Fibroblast of skin of abdomen (primary cell): ENCODE measurements around the gene TMEM184C. TPM values are rescaled to one million over a fixed set of nuclear protein-coding genes. Genes with fewer than 3 reads are reported as not detected.
A peak's percentile ranks its signal among the peaks of the same experiment; 100 is the strongest.

Source experiments
- DNase-seq: peaks from one replicate; pipeline ENCODE4 v3.0.0-alpha.2; 2013
- polyA plus RNA-seq, 2 experiments: library from polyadenylated mRNA; unstranded; fragments of 120-200 nt; gene quantifications; one replicate each; pipeline ENCODE4 v1.2.1, GENCODE V29; 2013; ENCODE audit not compliant: insufficient read length in 2 of 2

Gene TMEM184C
- 21.8 TPM for polyA plus RNA-seq (2013, experiment 1 of 2; ENCODE audit: insufficient read length)
- polyA plus RNA-seq (2013, experiment 2 of 2; ENCODE audit: insufficient read length) = 23.9 TPM

DNA sequence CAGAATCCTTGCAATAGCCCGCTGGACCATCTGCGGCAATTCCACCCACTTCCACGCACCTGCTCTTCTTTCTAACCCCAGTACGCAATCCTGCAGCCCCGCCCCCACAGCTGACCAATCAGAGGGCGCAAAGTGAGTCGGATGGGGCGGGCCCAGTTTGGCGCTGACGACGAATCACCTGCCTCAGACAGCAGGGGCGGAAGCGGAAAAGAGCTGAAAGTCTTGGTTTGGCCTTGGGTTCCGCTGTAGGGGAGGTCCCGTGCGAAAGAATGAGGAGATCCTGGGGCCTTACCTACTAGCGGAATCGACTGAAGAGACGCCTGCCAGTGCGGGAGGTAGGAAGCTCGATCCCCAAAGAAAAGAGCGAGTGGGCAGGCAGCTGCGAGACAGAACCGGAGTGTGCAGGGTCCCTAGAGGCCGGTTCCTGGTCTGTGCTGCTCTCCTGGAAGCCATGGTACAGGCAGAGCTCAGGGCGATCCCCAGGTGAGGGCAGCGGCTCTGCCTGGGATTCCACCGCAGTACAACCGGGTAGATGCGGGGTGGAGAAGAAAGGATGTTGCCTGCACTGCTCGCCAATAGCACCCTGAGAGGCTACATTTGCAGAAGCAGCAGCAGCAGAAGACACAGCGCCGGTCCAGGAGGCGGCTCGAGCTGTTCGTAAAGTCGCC lies at the start of gene TMEM184C:
TMEM184C (plus strand) TSS at position 225 of the 668 bp plus-strand sequence. CDS start 560 bp downstream, outside the sequence.
- DNase-seq = peak; percentile 95

GRCh38 chr4:147570616-147571015 lies 46.6 kb upstream of the TMEM184C start:
- DNase-seq = no peak

- DNase-seq = no peak
These were observed 46.0 kb upstream of the TMEM184C start for GRCh38 chr4:147571036-147571770.

- DNase-seq = no peak
These were observed 41.1 kb upstream of the TMEM184C start for GRCh38 chr4:147576084-147576483.

GRCh38 chr4:147578051-147578476 lies 39.1 kb upstream of the TMEM184C start:
- DNase-seq = peak; percentile 65

DNA sequence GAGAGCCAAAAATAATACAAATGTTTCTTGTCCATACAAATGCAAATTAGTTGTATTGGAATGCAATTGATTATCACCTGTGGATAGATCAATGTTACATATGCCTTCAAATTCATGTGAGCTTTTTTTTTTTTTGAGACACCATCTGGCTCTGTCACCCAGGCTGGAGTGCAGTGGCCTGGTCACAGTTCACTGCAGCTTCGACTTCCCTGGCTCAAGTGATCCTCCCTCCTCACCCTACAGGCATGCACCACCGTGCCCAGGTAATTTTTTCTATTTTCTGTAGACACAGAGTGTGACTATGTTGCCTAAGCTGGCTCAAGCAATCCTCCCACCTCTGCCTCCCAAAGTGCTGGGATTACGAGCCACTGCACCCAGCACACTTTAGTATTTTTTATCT lies 38.6 kb upstream of the TMEM184C start:
- no peak for DNase-seq

GRCh38 chr4:147580396-147580795 lies 36.8 kb upstream of the TMEM184C start:
- no peak for DNase-seq

DNA sequence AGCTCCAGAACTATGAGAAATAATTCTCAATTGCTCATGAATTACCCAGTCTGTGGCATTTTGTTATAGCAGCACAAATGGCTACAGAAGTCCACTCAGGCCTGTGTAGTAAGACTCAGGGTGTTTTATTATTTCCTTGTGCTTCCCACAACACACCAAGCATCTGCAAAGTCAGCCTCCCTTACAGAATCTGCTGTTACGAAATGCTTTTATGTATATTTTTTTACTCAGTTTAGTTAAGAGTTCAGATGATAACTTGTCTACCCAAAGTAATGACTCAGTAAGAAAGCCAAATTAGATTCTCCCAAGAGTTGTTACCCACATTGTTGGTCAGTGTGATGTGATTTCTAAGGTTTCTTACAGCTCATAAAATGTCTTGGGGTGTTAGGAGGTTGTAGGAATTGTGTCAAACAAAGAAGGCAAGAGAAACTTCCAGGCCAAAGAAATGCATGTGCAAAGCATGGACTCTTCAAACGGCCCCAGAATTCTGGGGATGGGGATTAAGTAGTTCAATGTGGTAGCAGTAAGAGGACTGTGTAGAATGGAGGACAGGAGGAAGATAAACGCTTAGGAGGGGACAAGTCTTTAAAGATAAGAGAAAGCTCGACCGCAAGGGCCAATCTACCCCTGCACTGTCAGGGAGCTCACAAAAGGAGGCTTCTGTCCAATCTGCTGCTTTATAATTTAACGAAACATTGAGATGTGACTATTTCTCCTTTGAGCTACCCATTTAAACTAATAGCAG lies 35.4 kb upstream of the TMEM184C start:
- DNase-seq = peak; percentile 78

DNA sequence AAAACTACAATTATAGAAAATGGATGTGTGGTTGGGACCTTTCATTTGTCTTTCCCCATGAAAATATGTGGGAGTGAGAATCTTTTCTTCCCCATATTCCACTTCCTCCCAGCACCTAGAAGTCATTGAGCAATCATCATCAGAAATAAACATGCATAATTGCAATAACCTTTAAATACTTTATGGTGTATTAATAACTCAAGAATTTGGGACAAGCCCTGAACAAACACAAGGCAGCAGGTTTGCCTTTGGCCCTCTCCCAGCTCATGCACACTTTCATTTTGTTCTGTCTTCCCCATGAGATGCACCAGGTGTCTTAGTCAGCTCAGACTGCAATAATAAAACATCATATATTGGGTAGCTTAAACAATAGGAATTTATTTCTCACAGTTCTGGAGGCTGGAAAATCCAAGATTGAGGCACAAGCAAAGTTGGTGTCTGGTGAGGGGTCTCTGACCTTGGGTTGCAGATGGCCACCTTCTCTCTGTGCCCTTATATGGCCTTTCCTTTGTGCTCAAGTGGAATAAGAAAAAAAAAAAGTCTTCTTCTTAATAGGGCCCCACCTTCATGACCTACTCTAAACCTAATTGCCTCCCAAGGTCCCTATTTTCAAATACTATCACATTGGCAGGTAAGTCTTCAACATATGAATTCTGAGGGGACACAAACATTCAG lies 34.7 kb upstream of the TMEM184C start:
- DNase-seq = peak; percentile 63

- no peak for DNase-seq
These were observed 33.3 kb upstream of the TMEM184C start for GRCh38 chr4:147583876-147584275.

- no peak for DNase-seq
These were observed 31.2 kb upstream of the TMEM184C start for GRCh38 chr4:147586032-147586431.

DNA sequence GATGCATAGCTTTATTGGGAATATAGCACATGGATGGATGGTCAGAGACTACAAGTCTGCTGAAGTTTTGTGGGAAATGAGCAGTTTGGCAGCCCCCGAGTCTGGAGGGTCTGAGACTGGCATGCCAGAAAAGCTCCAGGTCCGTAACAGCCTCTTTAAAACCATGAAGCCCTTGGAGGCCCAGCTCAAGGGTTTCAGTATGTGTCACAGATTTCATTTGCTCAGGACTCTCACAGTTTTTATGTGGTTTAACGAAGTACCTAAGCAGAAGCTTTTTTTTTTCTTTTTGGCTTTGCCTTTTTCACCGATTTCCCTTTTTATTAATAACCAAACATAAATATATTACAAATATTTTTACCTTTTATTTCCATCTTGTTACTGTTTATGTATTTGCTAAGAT lies 30.6 kb upstream of the TMEM184C start:
- DNase-seq = no peak

DNA sequence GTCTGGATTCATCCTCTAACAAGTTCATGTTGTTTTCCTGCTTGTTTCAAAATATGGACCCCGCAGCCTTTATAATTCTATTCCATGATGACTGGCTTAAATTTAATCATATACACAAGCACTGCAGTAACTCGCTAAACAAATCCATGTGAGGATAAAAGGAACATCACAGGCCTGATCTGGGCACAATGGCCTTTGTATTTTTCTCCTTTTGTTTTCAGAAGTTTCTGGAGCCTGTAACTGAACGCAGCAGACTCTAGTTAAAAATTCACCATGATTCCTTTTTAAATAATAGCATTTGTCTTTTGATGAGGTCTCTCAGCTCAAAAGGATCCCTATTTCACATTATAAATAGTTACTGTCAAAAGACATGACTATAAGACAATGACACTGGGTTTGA lies 30.2 kb upstream of the TMEM184C start:
- DNase-seq = no peak

DNA sequence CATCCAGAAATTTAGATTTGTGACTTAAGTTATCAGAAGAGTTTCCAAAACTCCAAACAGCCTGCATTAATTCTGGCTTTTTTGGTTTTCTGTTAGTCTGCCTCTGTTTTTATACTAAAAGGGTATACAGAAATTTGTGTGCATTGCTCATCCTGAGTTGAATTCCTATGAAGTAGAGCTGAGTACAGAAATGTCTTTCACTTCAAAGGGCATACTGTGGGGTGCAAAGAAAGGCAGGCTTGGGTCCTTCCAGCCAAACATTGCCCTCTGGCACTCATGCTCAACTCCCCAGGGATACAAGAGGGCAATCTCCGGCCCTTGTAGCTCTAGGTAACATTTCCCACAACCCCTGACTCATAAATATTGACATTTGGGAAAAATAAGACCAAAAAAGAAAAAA lies 27.6 kb upstream of the TMEM184C start:
- no peak for DNase-seq

- peak; percentile 68 for DNase-seq
These were observed 26.8 kb upstream of the TMEM184C start for GRCh38 chr4:147590249-147590920.

- no peak for DNase-seq
These were observed 26.1 kb upstream of the TMEM184C start for GRCh38 chr4:147591106-147591505.

DNA sequence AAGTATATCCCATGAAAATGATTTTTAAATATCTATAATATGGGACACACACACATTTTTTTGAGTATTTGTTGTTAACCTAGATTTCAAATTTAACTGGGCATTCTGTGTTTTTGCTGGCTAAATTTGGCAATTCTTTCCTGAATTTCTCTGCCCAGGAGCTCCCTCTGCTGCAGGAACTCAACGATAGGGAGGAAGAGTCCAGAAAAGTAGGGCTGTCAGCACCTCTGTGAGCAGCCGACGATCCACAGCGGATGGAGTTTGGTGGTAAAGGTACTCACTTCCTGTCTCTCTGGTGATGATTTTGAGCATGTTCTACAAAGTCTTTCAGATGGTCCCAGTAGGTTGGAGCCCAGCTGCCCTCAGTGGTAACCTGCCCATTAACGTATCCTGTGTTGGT lies 23.1 kb upstream of the TMEM184C start:
- DNase-seq = no peak

GRCh38 chr4:147594578-147594977 lies 22.6 kb upstream of the TMEM184C start:
- DNase-seq = no peak

GRCh38 chr4:147596377-147596776 lies 20.8 kb upstream of the TMEM184C start:
- DNase-seq = no peak

- DNase-seq = peak; percentile 87
These were observed 20.2 kb upstream of the TMEM184C start for GRCh38 chr4:147596981-147597380.

DNA sequence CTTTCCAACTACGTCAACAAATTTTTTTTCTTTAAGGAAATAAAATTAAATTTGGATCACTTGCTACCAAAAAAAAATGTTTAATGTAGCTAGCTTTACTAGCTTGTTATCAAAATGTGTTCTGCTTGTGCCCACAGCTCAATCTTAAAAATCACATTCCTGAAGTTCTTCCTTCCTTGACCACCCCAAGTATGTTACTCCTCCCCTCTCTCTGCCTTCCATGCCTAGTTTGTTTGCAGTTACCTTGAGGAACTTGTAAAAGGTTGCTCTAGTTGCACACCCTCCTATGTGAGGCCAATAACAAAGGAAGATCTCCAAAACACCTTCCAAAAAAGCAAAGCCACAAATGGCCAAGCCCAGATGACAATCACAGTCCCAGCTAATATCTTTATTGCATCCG lies 19.6 kb upstream of the TMEM184C start:
- DNase-seq = no peak

- no peak for DNase-seq
These were observed 18.0 kb upstream of the TMEM184C start for GRCh38 chr4:147599206-147599605.
